HEK293 (cell line): ENCODE data around the gene VPS50.

Source experiments
- CTCF ChIA-PET: fragments of 350-600 bp; formaldehyde crosslinking; extraction: SDS; loops from one replicate; lab custom pipeline; 2021; ENCODE audit warnings: antibody characterized with exemption; lab: Yijun Ruan, JAX
- POLR2A ChIA-PET: fragments of 300-600 bp; formaldehyde crosslinking; extraction: SDS; loops from one replicate; lab custom pipeline; 2020; ENCODE audit warnings: antibody characterized with exemption, inconsistent platforms; lab: Yijun Ruan, JAX
- H3K27ac ChIP-seq: fragments of 200-500 bp; sonication (Bioruptor generic); 2 replicates; pipeline ENCODE4 v1.5.1; 2014; ENCODE audit warnings: low read depth, low read length, control low read depth, inconsistent platforms; ENCODE audit errors: extremely low read depth
- H3K36me3 ChIP-seq, 2 experiments: fragments of 200-500 bp in 1 of 2; sonication (Bioruptor generic) in 1 of 2; 1 replicate in 1 of 2; 2 replicates in 1 of 2; pipeline ENCODE4 v1.5.1; 2014 to 2017; ENCODE audit warnings: inconsistent platforms in 2 of 2, low read length in 2 of 2; ENCODE audit not compliant: control insufficient read depth in 2 of 2, insufficient read depth in 1 of 2
- H3K4me1 ChIP-seq: fragments of 200-500 bp; sonication (Bioruptor generic); 2 replicates; pipeline ENCODE4 v1.5.1; 2014; ENCODE audit warnings: mild to moderate bottlenecking, low read length, inconsistent platforms; ENCODE audit not compliant: control insufficient read depth, insufficient read depth
- H3K4me3 ChIP-seq: 2 replicates; pipeline ENCODE4 v1.5.1; 2011; ENCODE audit warnings: low read depth, mild to moderate bottlenecking, control low read depth, low read length, moderate library complexity
- H3K9me3 ChIP-seq: fragments of 200-500 bp; sonication (Bioruptor generic); 2 replicates; pipeline ENCODE4 v1.5.1; 2014; ENCODE audit warnings: low read depth, low read length, inconsistent platforms; ENCODE audit not compliant: control insufficient read depth, insufficient read depth
- KLF10 ChIP-seq: fragments of 450-650 bp; IDR thresholded peaks from 2 replicates; pipeline ENCODE4 v1.5.1; 2018; ENCODE audit warnings: missing biosample characterization, mild to moderate bottlenecking, missing genetic modification characterization
- MYNN ChIP-seq: fragments of 450-650 bp; formaldehyde crosslinking; IDR thresholded peaks from 2 replicates; pipeline ENCODE4 v1.5.1; 2016; ENCODE audit warnings: missing biosample characterization, missing genetic modification characterization, borderline replicate concordance
- SETDB1 ChIP-seq: IDR thresholded peaks from one replicate; pipeline ENCODE4 v1.6.1; 2017; ENCODE audit warnings: mild to moderate bottlenecking, low read length, moderate library complexity, mixed read lengths; ENCODE audit not compliant: insufficient read length
- ZBTB20 ChIP-seq: fragments of 450-650 bp; formaldehyde crosslinking; IDR thresholded peaks from 2 replicates; pipeline ENCODE4 v1.5.1; 2016; ENCODE audit warnings: missing biosample characterization, missing genetic modification characterization
- ZNF10 ChIP-seq: fragments of 450-650 bp; formaldehyde crosslinking; IDR thresholded peaks from 2 replicates; pipeline ENCODE4 v1.5.1; 2017; ENCODE audit warnings: missing biosample characterization, missing genetic modification characterization
- ZNF155 ChIP-seq: fragments of 450-650 bp; formaldehyde crosslinking; IDR thresholded peaks from 2 replicates; pipeline ENCODE4 v1.5.1; 2016; ENCODE audit warnings: missing biosample characterization, missing genetic modification characterization
- ZNF202 ChIP-seq: fragments of 450-650 bp; formaldehyde crosslinking; IDR thresholded peaks from 2 replicates; pipeline ENCODE4 v1.5.1; 2016; ENCODE audit warnings: missing biosample characterization, missing genetic modification characterization, borderline replicate concordance
- ZNF324 ChIP-seq: fragments of 450-650 bp; formaldehyde crosslinking; IDR thresholded peaks from 2 replicates; pipeline ENCODE4 v1.5.1; 2016; ENCODE audit warnings: missing biosample characterization, missing genetic modification characterization
- ZNF391 ChIP-seq: fragments of 450-650 bp; formaldehyde crosslinking; IDR thresholded peaks from 2 replicates; pipeline ENCODE4 v1.5.1; 2016; ENCODE audit warnings: low read depth, missing biosample characterization, missing genetic modification characterization, borderline replicate concordance
- ZNF510 ChIP-seq: fragments of 450-650 bp; formaldehyde crosslinking; IDR thresholded peaks from 2 replicates; pipeline ENCODE4 v1.5.1; 2018; ENCODE audit warnings: mild to moderate bottlenecking, missing genetic modification characterization, missing biosample characterization; ENCODE audit not compliant: insufficient replicate concordance
- ZNF530 ChIP-seq: fragments of 450-650 bp; formaldehyde crosslinking; IDR thresholded peaks from 2 replicates; pipeline ENCODE4 v1.5.1; 2016; ENCODE audit warnings: low read depth, missing biosample characterization, missing genetic modification characterization
- ZNF558 ChIP-seq: fragments of 450-650 bp; formaldehyde crosslinking; IDR thresholded peaks from 2 replicates; pipeline ENCODE4 v1.5.1; 2016; ENCODE audit warnings: missing biosample characterization, missing genetic modification characterization
- ZNF580 ChIP-seq: fragments of 450-650 bp; formaldehyde crosslinking; IDR thresholded peaks from 2 replicates; pipeline ENCODE4 v1.5.1; 2016; ENCODE audit warnings: missing biosample characterization, missing genetic modification characterization
- ZNF585B ChIP-seq: fragments of 450-650 bp; formaldehyde crosslinking; IDR thresholded peaks from 2 replicates; pipeline ENCODE4 v1.5.1; 2016; ENCODE audit warnings: missing biosample characterization, missing genetic modification characterization
- ZNF658 ChIP-seq: fragments of 450-650 bp; formaldehyde crosslinking; IDR thresholded peaks from 2 replicates; pipeline ENCODE4; 2016; ENCODE audit warnings: missing biosample characterization, missing genetic modification characterization
- ZNF664 ChIP-seq: fragments of 450-650 bp; formaldehyde crosslinking; IDR thresholded peaks from 2 replicates; pipeline ENCODE4 v1.5.1; 2016; ENCODE audit warnings: missing biosample characterization, missing genetic modification characterization
- ZNF76 ChIP-seq: fragments of 450-650 bp; formaldehyde crosslinking; IDR thresholded peaks from 2 replicates; pipeline ENCODE4; 2016; ENCODE audit warnings: low read depth, missing biosample characterization, missing genetic modification characterization, borderline replicate concordance
- ZNF791 ChIP-seq: fragments of 450-650 bp; formaldehyde crosslinking; IDR thresholded peaks from 2 replicates; pipeline ENCODE4 v1.5.1; 2016; ENCODE audit warnings: missing biosample characterization, missing genetic modification characterization
- TF ChIP-seq, protein P1 (sequence below): fragments of 450-650 bp; formaldehyde crosslinking; IDR thresholded peaks from 2 replicates; pipeline ENCODE4 v1.5.1; 2017; ENCODE audit warnings: missing biosample characterization, missing genetic modification characterization
- TF ChIP-seq, protein P2 (sequence below): fragments of 450-650 bp; formaldehyde crosslinking; IDR thresholded peaks from 2 replicates; pipeline ENCODE4 v1.5.1; 2016; ENCODE audit warnings: missing biosample characterization, missing genetic modification characterization
- TF ChIP-seq, protein P3 (sequence below): fragments of 450-650 bp; formaldehyde crosslinking; IDR thresholded peaks from 2 replicates; pipeline ENCODE4 v1.5.1; 2017; ENCODE audit warnings: missing biosample characterization, missing genetic modification characterization
- TF ChIP-seq, protein P4 (sequence below): fragments of 450-650 bp; formaldehyde crosslinking; IDR thresholded peaks from 2 replicates; pipeline ENCODE4 v1.5.1; 2016; ENCODE audit warnings: missing biosample characterization, missing genetic modification characterization
- TF ChIP-seq, protein P5 (sequence below): fragments of 450-650 bp; formaldehyde crosslinking; IDR thresholded peaks from 2 replicates; pipeline ENCODE4 v1.5.1; 2017; ENCODE audit warnings: missing biosample characterization, missing genetic modification characterization

Gene VPS50

GRCh38 chr7:93219868-93220267 lies 12.3 kb upstream of the VPS50 start:
- CTCF ChIA-PET = no interaction called here
- Histone ChIP-seq H3K27ac (no peak overlapping the region), H3K36me3 (no peaks in the 10 kb centered on the region), H3K4me3 (no peak overlapping the region), H3K4me1 (no peaks in the 10 kb centered on the region), H3K9me3 (no peaks in the 10 kb centered on the region)
- POLR2A ChIA-PET = no interaction called here
- TF ChIP-seq ZBTB20 (tag by site-specific recombination) = no peak
- TF ChIP-seq ZNF510 = no peak
- no peak for TF ChIP-seq SETDB1
- TF ChIP-seq, protein P1, sequence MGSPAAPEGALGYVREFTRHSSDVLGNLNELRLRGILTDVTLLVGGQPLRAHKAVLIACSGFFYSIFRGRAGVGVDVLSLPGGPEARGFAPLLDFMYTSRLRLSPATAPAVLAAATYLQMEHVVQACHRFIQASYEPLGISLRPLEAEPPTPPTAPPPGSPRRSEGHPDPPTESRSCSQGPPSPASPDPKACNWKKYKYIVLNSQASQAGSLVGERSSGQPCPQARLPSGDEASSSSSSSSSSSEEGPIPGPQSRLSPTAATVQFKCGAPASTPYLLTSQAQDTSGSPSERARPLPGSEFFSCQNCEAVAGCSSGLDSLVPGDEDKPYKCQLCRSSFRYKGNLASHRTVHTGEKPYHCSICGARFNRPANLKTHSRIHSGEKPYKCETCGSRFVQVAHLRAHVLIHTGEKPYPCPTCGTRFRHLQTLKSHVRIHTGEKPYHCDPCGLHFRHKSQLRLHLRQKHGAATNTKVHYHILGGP (tag by site-specific recombination) = no peak
- no peak for TF ChIP-seq ZNF391 (tag by site-specific recombination)
- TF ChIP-seq, protein P2, sequence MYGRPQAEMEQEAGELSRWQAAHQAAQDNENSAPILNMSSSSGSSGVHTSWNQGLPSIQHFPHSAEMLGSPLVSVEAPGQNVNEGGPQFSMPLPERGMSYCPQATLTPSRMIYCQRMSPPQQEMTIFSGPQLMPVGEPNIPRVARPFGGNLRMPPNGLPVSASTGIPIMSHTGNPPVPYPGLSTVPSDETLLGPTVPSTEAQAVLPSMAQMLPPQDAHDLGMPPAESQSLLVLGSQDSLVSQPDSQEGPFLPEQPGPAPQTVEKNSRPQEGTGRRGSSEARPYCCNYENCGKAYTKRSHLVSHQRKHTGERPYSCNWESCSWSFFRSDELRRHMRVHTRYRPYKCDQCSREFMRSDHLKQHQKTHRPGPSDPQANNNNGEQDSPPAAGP = no peak
- TF ChIP-seq, protein P3, sequence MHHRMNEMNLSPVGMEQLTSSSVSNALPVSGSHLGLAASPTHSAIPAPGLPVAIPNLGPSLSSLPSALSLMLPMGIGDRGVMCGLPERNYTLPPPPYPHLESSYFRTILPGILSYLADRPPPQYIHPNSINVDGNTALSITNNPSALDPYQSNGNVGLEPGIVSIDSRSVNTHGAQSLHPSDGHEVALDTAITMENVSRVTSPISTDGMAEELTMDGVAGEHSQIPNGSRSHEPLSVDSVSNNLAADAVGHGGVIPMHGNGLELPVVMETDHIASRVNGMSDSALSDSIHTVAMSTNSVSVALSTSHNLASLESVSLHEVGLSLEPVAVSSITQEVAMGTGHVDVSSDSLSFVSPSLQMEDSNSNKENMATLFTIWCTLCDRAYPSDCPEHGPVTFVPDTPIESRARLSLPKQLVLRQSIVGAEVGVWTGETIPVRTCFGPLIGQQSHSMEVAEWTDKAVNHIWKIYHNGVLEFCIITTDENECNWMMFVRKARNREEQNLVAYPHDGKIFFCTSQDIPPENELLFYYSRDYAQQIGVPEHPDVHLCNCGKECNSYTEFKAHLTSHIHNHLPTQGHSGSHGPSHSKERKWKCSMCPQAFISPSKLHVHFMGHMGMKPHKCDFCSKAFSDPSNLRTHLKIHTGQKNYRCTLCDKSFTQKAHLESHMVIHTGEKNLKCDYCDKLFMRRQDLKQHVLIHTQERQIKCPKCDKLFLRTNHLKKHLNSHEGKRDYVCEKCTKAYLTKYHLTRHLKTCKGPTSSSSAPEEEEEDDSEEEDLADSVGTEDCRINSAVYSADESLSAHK (tag by site-specific recombination) = no peak
- no peak for TF ChIP-seq ZNF558 (tag by site-specific recombination)
- TF ChIP-seq, protein P4, sequence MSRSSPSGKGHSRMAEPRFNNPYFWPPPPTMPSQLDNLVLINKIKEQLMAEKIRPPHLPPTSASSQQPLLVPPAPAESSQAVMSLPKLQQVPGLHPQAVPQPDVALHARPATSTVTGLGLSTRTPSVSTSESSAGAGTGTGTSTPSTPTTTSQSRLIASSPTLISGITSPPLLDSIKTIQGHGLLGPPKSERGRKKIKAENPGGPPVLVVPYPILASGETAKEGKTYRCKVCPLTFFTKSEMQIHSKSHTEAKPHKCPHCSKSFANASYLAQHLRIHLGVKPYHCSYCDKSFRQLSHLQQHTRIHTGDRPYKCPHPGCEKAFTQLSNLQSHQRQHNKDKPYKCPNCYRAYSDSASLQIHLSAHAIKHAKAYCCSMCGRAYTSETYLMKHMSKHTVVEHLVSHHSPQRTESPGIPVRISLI (tag by site-specific recombination) = no peak
- TF ChIP-seq ZNF585B = no peak
- TF ChIP-seq ZNF530 = no peak
- TF ChIP-seq ZNF580 (tag by site-specific recombination) = no peak
- TF ChIP-seq ZNF10 (tag by site-specific recombination) = no peak

DNA sequence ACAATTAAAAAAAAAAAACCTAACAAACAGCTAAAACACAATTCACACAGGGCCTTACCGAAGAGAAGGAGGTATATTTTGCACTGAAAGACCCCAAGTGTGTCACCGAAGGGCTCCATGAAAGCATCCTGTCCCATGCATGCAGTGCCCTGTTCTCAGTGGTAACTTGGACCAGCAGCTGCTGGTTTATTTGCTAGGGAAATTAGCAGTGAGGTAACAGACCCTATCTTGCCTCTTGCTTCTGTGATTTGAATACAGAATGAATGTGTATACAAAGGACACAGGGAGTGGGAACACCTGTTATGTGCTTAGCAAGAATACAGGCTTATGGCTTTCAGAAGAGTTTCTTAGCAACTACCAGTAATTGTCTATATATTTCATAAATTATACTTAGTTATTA lies 5.9 kb upstream of the VPS50 start, which contains the start of gene HEPACAM2:
HEPACAM2 (minus strand) TSS at position 160 of the 400 bp plus-strand sequence.
- no peak within 1 kb of the TSS for H3K4me3 ChIP-seq
- H3K27ac ChIP-seq = no peak within 1 kb of the TSS
- no peaks in the 10 kb centered on the region for H3K4me1 ChIP-seq
- no peaks in the 10 kb centered on the region for H3K9me3 ChIP-seq
- H3K36me3 ChIP-seq = no peaks in the 10 kb centered on the region
- ChIA-PET CTCF (interaction anchor here (0.6 to 2.3 kb wide), 6 partner anchors 20 to 1012 kb away, joined by 3 to 12 read pairs (median 3); no protein-coding TSS in a partner anchor), POLR2A (no interaction called here)
- TF ChIP-seq MYNN (no peak), ZNF155 (tag by site-specific recombination) (no peak), KLF10 (tag by site-specific recombination) (no peak), ZNF791 (tag by site-specific recombination) (no peak), ZNF324 (tag by site-specific recombination) (no peak), ZNF76 (tag by site-specific recombination) (no peak), ZNF202 (no peak), ZNF658 (tag by site-specific recombination) (no peak), ZNF664 (no peak)
- TF ChIP-seq, protein P5, sequence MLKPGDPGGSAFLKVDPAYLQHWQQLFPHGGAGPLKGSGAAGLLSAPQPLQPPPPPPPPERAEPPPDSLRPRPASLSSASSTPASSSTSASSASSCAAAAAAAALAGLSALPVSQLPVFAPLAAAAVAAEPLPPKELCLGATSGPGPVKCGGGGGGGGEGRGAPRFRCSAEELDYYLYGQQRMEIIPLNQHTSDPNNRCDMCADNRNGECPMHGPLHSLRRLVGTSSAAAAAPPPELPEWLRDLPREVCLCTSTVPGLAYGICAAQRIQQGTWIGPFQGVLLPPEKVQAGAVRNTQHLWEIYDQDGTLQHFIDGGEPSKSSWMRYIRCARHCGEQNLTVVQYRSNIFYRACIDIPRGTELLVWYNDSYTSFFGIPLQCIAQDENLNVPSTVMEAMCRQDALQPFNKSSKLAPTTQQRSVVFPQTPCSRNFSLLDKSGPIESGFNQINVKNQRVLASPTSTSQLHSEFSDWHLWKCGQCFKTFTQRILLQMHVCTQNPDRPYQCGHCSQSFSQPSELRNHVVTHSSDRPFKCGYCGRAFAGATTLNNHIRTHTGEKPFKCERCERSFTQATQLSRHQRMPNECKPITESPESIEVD = no peak
